Suprapubic skin (tissue), 3 donors: Measurements from ENCODE around the gene DCPS.

Experiments used
- CTCF ChIP-seq, 2 donors: fragments of 200-600 bp in 1 of 2; fragments of 450-650 bp in 1 of 2; sonication (generic) in 1 of 2; IDR thresholded peaks; one replicate each; pipeline ENCODE4 v1.5.1; 2016 to 2019; ENCODE audit warnings: antibody characterized with exemption in 2 of 2, mild to moderate bottlenecking in 1 of 2, moderate library complexity in 1 of 2
- POLR2A ChIP-seq, 2 donors: fragments of 450-650 bp; IDR thresholded peaks; one replicate each; pipeline ENCODE4 v1.6.1; 2017; ENCODE audit warnings: antibody characterized with exemption in 2 of 2, mild to moderate bottlenecking in 2 of 2, moderate library complexity in 2 of 2

GRCh38 chr11:126336138-126336541, 32.3 kb downstream of the DCPS start:
- no peak for TF ChIP-seq POLR2A (IDR thresholded peaks at IDR 0.05)
- no peak for TF ChIP-seq CTCF (IDR thresholded peaks at IDR 0.05)
